Measurements from ENCODE around the gene C16orf78.

Gene C16orf78

DNA sequence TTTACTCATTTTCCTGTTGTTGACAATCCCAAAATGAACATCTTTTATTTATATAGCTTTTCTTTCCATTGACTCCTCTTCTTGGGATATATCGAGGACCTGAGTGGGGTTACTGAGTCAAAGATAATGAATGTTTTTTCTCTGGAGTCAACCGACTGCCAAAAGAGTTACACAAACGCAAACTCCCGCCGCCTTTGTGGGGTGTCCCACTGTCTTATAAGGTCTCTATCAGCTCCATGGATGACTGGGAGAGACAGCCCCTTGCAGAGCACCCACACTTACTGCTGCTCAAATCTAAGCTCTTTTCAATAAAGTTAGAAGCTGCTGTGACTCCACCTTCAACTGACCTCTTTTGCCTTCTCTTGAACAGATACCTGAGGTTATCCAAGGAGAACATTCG is 25.2 kb downstream of the C16orf78 start:
- no peak for DNase-seq

DNA sequence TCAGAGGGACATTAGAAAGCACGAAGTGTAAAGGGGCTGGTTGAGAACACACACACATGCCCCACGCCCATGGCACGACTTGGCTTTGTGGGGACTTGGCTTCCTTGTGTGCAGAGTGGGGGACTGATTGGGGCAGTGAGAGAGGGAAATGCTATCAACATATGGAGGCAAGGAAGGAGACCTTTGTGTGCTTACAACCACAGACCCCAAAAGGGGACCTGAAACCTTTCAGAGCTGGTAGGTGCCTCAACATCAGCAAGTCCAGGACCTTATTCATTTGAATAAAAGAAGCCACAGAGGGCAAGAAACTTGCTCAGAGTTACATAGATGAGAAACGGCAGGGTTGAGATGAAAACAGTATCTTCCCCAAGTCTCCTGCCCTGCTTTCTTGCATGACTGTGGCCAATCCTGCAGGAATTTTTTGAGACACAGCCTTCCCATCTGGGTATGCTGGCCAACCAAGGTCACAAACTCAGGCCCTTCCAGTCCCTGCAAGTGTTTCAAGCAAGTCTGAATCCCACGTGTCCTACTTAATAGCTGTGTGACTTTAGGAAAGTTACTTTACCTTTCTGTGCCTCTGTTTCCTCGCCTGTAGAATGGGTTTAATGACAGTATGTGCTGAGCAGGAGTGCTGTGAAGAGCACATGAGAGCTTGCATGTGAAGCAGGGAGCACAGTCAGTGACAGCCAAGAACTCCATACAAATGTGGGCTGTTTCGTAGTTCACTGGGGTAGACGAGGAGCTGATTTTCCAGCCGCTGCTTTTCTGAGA is 26.2 kb downstream of the C16orf78 start:
- DNase-seq: no peak

DNA sequence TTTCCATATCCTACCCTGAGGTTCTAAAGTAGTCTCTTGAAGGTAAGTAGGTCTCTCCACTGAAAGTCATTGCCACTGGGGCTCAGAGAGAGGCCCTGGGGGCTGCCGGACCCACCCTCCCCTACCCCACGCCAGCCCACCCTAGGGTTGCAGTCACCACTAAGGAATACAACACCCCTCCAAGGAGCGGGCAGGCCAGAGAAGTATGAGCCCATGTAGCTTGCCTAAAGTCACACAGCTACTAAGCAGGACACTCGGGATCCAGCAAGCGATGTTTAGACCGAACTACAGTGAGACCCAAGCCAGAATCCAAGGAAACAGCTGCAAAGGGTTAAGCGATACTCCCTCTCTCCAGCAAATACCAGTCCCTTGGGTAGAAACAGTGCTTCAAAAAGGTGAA is 27.0 kb downstream of the C16orf78 start:
- DNase-seq: no peak

DNA sequence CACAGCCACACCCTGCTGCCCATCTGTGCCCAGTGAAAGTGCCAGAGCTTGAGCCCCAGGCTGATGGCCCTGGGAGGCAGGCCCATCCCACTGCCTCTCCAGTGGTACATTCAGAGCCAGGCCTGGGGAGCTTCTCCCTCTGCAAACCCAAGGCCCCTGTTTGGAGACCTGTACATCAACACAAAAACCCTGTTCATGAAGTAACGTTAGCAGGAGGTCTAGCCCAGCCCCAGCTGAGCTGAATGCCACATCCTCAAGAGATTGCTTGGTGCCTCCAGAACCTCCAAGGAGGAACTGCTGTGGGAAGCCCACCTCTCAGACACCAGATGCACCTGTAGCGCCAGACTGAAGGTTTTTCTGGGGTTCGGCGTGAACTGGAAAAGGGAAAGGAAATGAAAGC is 31.5 kb downstream of the C16orf78 start:
- DNase-seq: no peak

DNA sequence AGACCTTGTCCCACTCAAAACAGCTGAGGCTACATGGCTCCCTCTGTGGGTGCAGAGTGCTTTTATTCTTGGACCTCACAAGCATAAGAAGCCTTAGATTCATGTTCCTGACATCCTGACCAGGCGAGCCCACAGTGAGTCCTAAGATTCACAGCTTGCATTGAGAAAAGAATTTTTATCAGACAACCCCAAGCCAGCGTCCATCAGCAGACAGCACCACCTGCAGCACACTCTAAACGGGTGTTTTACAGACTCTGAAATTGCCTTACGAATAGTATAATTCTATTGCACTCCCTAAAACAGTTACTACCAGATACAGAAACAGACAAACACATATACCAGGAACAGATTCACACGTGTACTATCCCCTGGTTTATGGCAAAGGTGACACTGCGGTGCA is 31.9 kb downstream of the C16orf78 start:
- DNase-seq: no peak

DNA sequence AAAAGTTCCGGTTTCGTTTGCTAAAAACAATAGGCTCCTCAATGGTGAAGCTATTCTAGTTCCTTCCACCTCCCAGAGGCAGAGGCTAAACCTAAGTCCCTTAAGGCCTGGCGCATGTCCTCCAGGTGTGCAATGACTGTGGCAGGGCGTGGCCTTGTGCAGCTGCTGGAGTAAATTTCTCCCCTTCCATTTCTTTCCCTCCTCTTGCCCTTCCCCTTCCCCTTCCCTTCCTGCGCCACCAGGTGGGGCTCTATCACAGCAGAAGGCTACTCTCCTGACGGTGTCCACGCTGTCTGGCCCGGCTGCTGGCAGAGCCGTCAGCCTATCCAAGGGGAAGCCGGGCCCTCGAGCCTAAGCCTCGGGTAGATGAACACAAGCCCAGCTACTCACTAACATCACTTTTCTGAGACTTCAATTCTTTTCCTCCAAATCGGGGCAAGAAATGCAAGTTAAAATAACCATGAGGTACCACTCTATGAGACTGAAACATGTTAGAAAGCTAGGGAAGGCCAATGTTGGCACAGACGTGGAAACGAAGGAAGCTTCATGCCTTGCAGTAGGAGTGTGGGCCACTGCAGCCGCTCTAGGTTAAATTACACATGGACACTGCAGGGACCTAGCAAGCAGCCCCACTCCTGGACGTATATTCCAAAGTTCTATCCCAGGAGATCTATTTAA is 34.4 kb downstream of the C16orf78 start:
- peak; percentile 30 for DNase-seq

DNA sequence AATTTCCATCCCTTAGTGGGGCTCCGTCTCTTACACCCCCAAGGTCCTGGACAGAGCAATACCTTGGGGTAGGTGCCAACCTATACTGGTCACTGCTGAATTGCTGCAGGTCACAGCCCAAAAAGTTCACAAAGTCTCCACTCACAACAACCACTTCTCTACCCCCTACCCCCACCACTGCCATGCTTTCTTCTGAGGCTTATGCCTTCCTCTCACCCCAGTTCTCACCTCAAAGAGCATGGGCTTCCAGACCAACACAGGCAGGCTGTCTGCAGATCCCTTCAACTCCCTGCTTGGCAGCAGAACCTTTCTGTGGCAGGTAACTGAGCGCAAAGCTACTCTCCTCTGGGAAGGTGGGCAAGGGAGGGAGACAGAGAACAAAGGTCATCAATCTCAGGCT is 35.5 kb downstream of the C16orf78 start:
- DNase-seq: no peak

DNA sequence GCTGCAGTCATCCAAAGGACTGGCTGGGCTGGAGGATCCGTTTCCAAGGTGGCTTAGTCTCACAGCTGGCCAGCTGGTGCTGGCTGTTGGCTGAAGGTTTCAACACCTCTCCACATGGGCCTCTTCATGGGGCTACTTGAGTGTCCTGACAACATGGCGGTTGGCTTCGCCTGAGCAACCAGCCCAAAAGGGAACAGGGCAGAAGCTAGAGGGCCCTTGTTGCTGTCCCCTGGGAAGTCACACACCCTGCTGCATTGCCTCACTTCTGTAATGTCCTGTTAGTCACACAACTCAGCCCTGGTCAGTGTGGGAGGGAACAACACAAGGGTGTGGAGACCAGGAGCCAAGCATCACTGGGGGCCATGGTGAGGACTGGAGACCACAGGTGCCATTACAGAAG is 36.6 kb downstream of the C16orf78 start:
- no peak for DNase-seq

DNA sequence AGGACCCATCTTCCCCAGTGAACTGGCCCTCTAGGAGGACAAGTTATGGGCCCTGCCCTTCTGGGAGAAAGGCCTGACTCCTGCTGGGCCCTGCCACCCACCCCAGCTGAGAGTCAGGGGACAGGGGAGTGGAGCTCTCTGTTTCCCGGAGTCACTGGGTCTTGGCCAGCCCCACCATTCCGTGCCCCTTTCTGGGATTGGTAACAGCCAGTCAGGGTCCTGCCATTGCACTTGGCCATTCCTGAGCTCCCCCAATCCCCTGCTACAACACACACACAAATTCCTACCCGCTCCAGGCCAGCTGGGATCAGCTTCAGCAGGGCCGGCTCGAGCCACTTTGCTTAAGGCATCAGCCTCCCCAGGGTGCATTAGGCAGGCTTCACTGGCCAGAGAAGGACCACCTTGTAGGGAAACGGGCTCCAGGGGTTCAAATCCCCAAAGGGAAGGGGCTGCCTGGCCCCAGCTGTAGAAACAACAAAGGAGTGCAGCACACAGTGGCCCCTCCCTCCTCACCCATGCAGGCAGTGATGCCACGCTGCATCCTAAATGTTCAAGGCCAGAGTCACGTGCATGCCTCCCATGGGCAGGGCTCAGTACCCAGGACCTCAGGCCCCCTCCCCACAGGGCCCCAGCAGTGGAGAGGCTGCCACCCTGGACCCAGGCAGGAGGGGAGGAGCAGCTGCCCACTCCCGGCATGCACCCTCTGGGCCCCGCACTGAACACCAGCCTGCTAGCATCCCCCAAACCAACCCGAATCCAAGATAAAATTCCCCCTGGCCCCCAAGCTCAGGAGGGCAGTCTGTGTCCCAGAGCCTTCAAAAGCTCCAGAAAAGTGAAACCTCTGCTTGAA is 37.7 kb downstream of the C16orf78 start:
- no peak for DNase-seq

DNA sequence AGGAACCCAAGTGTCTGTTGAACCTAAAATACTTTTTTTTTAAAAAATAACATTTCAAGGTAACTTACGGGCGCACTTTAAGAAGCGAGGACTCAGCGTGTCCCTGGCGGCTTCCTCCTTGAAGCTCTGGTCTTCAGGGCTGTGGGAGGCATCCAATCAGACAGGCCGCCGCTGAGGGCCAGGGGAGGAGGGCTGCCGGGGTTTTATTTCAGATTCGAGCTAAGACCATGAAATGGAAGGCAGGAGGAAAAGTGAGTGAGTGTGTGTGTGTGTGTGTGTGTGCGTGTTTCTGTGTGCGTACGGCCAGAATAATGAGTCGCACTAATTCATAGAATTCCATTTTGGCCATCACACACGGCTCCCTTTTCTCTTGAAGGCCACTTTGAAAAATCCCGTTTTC is 41.1 kb downstream of the C16orf78 start:
- DNase-seq: no peak

DNA sequence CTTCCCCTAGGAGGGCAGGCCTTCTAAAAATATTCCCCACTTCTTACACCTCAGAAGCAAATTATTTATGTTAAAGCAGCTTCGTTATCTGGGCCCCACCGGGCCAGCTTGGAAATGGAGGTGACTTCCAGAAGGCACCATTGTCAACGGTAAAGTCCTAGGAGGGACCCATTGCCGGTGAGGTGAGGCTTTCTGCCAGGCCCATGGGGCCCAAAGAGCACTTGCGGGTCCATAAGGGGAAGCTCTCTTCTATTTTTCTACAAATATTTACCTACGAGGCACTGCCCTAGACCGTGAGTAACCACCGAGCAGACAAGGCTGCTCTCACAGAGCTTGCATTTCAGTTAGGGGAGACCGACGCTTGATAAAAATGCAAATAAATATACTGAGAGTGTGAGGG is 41.5 kb downstream of the C16orf78 start:
- DNase-seq: no peak

DNA sequence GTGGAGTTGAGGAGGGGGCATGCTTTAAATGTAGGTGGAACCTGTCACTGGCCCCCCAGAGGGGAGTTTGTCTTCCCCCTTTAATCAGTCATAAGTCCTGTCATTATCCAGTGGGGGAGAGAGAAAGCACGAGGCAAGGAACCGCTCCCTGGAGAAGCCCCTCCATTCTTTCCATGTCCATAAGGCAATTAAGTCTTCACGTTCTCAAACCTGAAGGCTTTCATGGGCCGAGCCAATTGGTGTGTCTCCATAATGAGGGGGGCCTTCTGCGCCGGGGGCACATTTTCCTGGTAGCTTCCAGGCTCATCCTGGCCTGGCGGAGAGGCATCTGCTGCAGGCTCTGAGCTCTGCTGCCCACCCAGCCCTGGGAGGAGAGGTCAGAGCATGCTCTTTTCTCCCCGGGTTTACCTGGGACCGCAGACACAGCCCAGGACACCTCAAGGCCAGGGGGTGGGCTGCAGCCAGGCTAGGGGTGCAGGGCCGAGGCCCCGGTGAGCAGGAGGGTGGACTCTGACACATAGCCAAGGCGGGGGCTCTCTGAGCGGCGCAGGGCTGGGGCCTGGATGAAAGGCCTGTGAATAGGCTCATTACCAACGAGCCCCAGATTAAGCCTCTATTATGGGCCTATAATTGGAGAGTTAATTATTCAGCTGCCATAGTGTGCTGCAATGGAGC is 42.5 kb downstream of the C16orf78 start:
- no peak for DNase-seq

DNA sequence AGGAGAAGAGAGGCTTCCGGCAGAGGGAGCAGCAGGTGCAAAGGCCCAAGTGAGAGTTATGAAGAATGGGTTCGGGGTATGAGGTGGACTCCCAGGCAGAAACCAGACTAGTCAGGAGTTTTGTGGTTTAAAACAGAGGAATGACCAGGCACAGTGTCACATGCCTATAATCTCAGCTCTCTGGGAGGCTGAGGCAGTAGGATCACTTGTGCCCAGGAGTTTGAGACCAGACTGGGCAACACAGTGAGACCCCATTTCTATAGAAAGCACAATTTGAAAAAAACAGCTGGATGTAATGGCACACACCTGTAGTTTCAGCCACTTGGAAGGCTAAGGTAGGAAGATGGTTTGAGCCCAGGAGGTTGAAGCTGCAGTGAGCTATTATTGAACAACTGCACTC is 43.8 kb downstream of the C16orf78 start:
- DNase-seq: no peak

DNA sequence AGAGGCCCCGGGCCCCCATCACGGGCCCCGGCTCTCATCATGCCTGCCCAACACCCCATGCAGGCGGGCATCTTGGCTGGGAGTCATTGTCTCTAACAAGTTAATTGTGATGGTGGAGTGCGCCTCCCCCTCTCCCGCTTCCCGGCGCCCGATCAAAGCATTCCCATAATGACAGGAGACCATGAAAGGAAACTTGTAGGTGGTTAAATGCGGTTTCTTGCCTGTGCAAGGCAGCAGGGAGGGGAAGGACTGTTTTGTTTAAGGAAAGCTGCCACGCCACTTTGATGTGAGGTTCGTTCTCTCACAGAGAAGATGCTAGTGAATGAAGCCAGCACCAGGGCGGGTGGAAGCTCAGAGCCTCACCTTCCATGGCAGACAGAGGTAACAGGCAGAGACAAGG is 45.4 kb downstream of the C16orf78 start:
- DNase-seq: no peak

DNA sequence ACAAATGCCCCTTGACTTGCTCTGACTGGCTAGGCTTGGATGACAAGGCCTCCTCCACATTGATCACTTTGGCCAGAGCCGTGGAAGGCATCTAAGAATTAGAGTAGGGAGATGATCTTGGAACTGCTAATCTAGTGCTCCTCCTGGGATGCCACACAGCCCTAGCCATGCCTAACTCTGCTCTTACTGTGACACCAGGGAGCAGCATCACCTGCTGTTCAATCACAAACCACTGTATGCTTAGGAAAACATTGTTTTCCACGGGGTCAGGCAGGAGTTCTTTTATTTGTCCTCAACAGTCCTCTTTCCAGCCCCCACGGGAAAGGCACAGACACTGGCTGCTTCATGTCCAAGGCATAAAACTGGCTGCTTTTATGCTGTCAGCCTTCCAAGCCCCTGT is 46.3 kb downstream of the C16orf78 start:
- no peak for DNase-seq

DNA sequence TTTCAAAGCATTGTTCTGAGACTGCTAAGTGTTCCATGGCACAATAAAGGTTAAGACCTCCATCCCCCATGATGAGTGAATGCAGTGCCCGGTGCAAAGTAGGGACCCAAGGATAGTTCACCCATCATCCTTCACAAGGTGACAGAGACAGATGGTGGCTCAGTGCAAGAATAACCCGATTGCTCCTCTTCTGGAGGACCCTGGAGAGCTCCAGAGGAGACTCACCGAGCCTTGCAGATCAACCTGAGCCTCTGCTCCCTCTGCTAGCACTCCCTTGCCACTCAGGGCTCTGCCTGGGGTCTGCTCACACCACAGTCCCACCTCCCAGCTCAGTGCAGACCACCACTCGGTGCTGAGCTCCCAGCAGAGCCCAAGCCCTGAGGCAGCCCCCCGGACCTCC is 49.3 kb downstream of the C16orf78 start:
- no peak for DNase-seq

DNA sequence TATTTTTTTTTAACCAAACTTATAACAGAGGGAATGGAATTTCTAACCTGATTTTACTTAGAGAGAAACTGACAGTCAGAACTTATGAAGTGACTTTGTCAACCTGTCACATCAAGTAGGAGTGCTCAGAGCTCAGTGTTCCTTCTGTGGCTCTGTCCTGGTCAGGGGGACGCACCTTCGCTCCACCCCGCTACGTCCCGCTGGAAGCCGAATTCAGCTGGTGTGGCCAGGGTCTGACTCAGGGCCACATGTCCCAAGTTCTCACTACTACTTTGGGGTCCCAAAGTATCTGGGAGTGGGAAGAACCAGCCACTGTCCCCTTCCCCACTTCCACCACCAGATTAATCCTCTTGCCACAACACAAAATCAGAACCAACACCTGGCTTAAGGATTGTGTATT is 51.4 kb downstream of the C16orf78 start:
- DNase-seq: no peak

DNA sequence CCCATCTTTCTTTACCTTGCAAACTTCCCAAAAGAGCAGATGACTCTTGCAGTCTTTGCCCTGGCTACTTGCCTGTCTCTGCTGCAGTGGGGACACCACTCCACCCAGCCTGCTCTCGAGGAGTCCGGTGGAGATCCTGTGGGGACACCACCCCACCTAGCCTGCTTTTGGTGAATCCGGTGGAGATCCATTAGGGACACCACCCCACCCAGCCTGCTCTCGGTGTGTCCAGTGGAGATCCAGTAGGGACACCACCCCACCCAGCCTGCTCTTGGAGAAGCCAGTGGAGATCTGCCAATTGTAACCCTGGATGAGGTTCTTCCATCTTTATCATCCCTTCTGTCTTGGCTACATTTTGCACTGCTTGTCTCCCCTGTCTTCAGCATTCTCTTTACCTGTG is 54.2 kb downstream of the C16orf78 start:
- no peak for DNase-seq

DNA sequence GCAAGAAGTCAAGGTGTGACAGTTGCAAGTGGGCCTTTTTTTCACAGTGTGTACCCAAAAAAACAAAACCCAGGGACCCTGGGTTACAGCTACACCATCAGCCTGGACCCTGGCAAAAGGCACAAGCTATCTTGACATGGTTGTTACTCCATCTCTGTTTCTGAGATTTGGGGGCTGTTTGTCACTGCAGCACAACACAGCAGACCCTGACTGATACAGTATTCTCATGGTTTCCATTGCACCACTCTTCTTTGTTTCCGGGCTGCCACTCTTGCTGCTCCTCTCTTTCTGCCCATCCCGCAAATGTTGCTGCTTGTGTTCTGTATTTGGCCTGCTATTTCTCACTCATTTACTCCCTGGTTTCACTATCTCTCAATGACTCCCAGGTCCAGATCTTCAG is 55.2 kb downstream of the C16orf78 start:
- DNase-seq: no peak

DNA sequence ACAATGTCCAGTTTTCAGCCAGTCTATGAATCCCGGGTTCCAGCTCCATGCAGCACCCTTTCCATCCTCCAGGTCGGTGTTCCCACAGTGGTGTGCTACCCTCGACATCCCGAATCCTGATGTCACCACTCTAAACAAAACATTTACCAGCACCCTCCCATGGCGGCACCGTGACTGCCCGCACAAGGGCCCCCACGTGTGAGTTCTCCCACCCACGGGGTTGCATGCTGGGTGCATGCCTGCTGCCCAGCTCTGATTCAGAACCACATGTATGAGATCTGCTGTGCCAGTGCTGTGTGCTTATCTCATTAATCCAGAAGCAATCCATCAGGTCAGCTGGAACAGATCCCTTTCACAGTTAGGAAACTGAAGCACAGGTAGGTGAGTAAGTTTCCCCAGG is 57.4 kb downstream of the C16orf78 start:
- DNase-seq: no peak

DNA sequence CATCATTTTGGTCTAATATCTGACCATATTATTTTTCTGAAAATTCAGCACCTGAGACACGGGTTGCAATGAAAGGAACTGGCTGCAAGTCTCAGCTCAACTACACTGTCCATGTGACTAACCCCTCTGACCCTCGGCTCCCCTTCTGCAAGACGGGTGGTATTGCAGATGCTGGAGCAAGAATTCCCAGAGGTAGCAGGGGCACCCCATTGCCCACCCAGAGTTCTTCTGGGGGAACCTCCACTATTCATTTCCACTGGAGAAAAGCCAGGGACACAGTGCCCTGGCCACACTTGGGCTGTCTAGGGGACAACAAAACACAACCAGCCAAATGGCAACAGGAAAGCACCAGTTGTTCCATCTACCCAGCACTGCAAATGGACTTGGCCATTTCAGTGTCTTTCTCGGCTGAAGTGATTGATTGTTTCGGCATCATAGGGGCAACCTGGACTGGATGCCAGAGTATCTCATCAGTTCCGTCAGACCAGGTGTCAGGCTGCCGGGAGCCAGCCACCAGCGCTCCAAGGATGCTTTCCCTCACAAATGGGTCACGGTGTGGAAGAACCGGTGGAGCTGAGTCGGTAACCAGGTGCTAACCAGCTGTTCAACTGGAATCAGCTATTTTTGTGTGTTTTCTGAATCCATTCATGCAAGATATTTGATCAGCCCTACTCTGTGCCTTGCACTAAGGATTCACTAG is 58.1 kb downstream of the C16orf78 start:
- DNase-seq: no peak

DNA sequence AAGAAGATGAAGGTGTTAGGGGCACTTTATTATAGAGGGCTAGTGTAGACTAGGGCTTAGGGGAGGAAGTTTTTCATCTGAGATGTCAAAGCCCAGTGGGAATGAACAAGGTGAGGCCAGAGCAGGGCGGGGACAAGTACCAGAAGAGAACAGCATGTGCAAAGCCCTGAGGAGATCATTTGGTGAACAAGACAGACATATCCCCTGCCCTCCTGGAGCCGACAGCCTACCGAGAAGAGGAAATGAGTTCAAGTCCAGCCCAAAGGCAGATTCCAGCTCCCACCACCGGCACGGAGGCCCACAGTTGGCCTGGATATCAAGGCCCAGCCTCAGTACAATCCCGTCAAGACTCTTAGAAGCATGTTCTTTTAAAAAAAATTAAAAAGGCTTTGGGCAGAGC is 61.1 kb downstream of the C16orf78 start:
- no peak for DNase-seq

DNA sequence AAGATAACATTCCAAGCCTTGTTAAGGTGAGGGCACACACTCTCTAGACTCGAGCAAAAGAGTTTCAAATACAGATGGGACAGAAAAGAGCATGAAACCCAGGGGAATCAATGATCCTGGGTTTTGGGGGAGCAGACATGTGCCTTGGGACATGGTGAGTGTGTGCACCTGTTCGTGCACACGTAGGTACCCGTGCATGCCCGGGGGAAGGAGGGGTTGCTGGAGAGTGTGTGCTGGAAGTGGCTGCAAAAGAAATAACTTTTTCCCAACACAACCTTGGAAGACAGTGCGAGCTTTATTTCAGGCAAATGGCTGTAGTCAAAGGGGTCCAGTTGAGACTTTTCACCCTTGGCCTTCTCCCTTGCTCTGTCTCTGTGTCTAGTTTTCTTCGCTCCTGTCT is 62.6 kb downstream of the C16orf78 start:
- no peak for DNase-seq
